Central memory CD8-positive, alpha-beta T cell (primary cell): ENCODE measurements around the gene AKNAD1.
"Not testable (repeated sequence)": the region's sequence is repeated elsewhere in the genome, so short reads cannot be mapped to it uniquely, and the experiment has no call there.

Experiments
- ATAC-seq: fragments of 150-1000 bp; cut with Tn5 transposase; replicated peaks from 2 replicates; pipeline ENCODE4 v1.10.0; 2022; ENCODE audit warnings: mild to moderate bottlenecking, moderate FRiP score, moderate number of reproducible peaks; ENCODE audit not compliant: poor library complexity, severe bottlenecking; ENCODE audit errors: extremely low read depth
- DNase-seq, 2 donors: peaks; one replicate each; pipeline ENCODE4 v3.0.0; 2021; ENCODE audit warnings: low spot score in 2 of 2
- H3K27ac Mint-ChIP-seq: one replicate; pipeline ENCODE4 v1.8.0; 2022; ENCODE audit warnings: low read depth, mild to moderate bottlenecking, moderate library complexity, mixed read lengths
- H3K27me3 Mint-ChIP-seq: one replicate; pipeline ENCODE4 v1.8.0; 2022; ENCODE audit warnings: mixed read lengths
- H3K36me3 Mint-ChIP-seq: one replicate; pipeline ENCODE4 v1.8.0; 2022; ENCODE audit warnings: mild to moderate bottlenecking, moderate library complexity, mixed read lengths; ENCODE audit not compliant: insufficient read depth
- H3K4me1 Mint-ChIP-seq: one replicate; pipeline ENCODE4 v1.8.0; 2022; ENCODE audit warnings: mixed read lengths
- H3K4me3 Mint-ChIP-seq: one replicate; pipeline ENCODE4 v1.8.0; 2022; ENCODE audit warnings: mild to moderate bottlenecking, moderate library complexity, mixed read lengths
- H3K9me3 Mint-ChIP-seq: one replicate; pipeline ENCODE4 v1.8.0; 2022; ENCODE audit warnings: mixed read lengths

Gene AKNAD1

GRCh38 chr1:108856994-108857393 is at the start of gene AKNAD1:
AKNAD1 (minus strand) TSS chr1:108857094; CDS start chr1:108852664, 4,430 bp downstream.
- H3K9me3 Mint-ChIP-seq, result no peaks in the 10 kb centered on the region
- peaks cover 55% of the 10 kb centered on the region for H3K27me3 Mint-ChIP-seq
- DNase-seq, result no peak
- no peak within 1 kb of the TSS for H3K27ac Mint-ChIP-seq
- H3K4me3 Mint-ChIP-seq, result no peak within 1 kb of the TSS
- no peaks in the 10 kb centered on the region for H3K36me3 Mint-ChIP-seq
- ATAC-seq, result no peak
- H3K4me1 Mint-ChIP-seq, result peaks cover 6% of the 10 kb centered on the region

- Mint-ChIP-seq H3K9me3 (no peaks in the 10 kb centered on the region), H3K27me3 (no peaks in the 10 kb centered on the region), H3K4me1 (no peaks in the 10 kb centered on the region), H3K27ac (no peak overlapping the region), H3K36me3 (peaks cover 3% of the 10 kb centered on the region), H3K4me3 (no peak overlapping the region)
- DNase-seq (no peak), ATAC-seq (no peak)
Observed at GRCh38 chr1:108901106-108901505, 44.2 kb upstream of the AKNAD1 start.

GRCh38 chr1:108897865-108898720 is 41.2 kb upstream of the AKNAD1 start:
- Mint-ChIP-seq H3K27ac (no peak overlapping the region), H3K27me3 (no peaks in the 10 kb centered on the region), H3K4me1 (no peaks in the 10 kb centered on the region), H3K9me3 (no peaks in the 10 kb centered on the region), H3K36me3 (no peaks in the 10 kb centered on the region), H3K4me3 (no peak overlapping the region)
- ATAC-seq (peak; percentile 65), DNase-seq (no peak)

- Mint-ChIP-seq H3K9me3 (no peaks in the 10 kb centered on the region), H3K4me1 (no peaks in the 10 kb centered on the region), H3K27ac (no peak overlapping the region), H3K4me3 (no peak overlapping the region), H3K36me3 (no peaks in the 10 kb centered on the region), H3K27me3 (no peaks in the 10 kb centered on the region)
- ATAC-seq (no peak), DNase-seq (no peak)
Observed at GRCh38 chr1:108896146-108897145, 39.6 kb upstream of the AKNAD1 start.

GRCh38 chr1:108893141-108893530 is 36.2 kb upstream of the AKNAD1 start:
- Mint-ChIP-seq H3K4me3 (no peak overlapping the region), H3K36me3 (no peaks in the 10 kb centered on the region), H3K27me3 (no peaks in the 10 kb centered on the region), H3K9me3 (no peaks in the 10 kb centered on the region), H3K27ac (no peak overlapping the region), H3K4me1 (no peaks in the 10 kb centered on the region)
- no peak for ATAC-seq
- DNase-seq, result no peak

- ATAC-seq (no peak), DNase-seq (no peak)
- Mint-ChIP-seq H3K4me1 (no peaks in the 10 kb centered on the region), H3K4me3 (no peak overlapping the region), H3K27me3 (no peaks in the 10 kb centered on the region), H3K27ac (no peak overlapping the region), H3K9me3 (no peaks in the 10 kb centered on the region), H3K36me3 (no peaks in the 10 kb centered on the region)
Observed at GRCh38 chr1:108892356-108893140, 35.7 kb upstream of the AKNAD1 start.

GRCh38 chr1:108889706-108890384 is 33.0 kb upstream of the AKNAD1 start:
- Mint-ChIP-seq H3K27ac (no peak overlapping the region), H3K9me3 (no peaks in the 10 kb centered on the region), H3K4me1 (no peaks in the 10 kb centered on the region), H3K4me3 (no peak overlapping the region), H3K36me3 (no peaks in the 10 kb centered on the region), H3K27me3 (no peaks in the 10 kb centered on the region)
- no peak for ATAC-seq
- no peak for DNase-seq

GRCh38 chr1:108889006-108889645 is 32.2 kb upstream of the AKNAD1 start:
- H3K4me3 Mint-ChIP-seq, ATAC-seq, DNase-seq, H3K27ac Mint-ChIP-seq, H3K27me3 Mint-ChIP-seq, H3K36me3 Mint-ChIP-seq, H3K9me3 Mint-ChIP-seq, H3K4me1 Mint-ChIP-seq: not testable (repeated sequence)

GRCh38 chr1:108886292-108886691 is 29.4 kb upstream of the AKNAD1 start:
- no peak for DNase-seq
- no peak overlapping the region for H3K4me3 Mint-ChIP-seq
- no peaks in the 10 kb centered on the region for H3K36me3 Mint-ChIP-seq
- no peak for ATAC-seq
- H3K9me3 Mint-ChIP-seq, result no peaks in the 10 kb centered on the region
- H3K4me1 Mint-ChIP-seq, result no peaks in the 10 kb centered on the region
- no peaks in the 10 kb centered on the region for H3K27me3 Mint-ChIP-seq
- no peak overlapping the region for H3K27ac Mint-ChIP-seq

GRCh38 chr1:108884968-108885367 is 28.1 kb upstream of the AKNAD1 start:
- no peaks in the 10 kb centered on the region for H3K27me3 Mint-ChIP-seq
- H3K4me1 Mint-ChIP-seq, result no peaks in the 10 kb centered on the region
- H3K9me3 Mint-ChIP-seq, result no peaks in the 10 kb centered on the region
- no peak overlapping the region for H3K27ac Mint-ChIP-seq
- DNase-seq, result no peak
- no peak overlapping the region for H3K4me3 Mint-ChIP-seq
- no peaks in the 10 kb centered on the region for H3K36me3 Mint-ChIP-seq
- ATAC-seq, result no peak

GRCh38 chr1:108882837-108883236 is 25.9 kb upstream of the AKNAD1 start:
- Mint-ChIP-seq H3K9me3 (no peaks in the 10 kb centered on the region), H3K27ac (no peak overlapping the region), H3K4me1 (peaks cover 4% of the 10 kb centered on the region), H3K4me3 (no peak overlapping the region), H3K27me3 (no peaks in the 10 kb centered on the region), H3K36me3 (no peaks in the 10 kb centered on the region)
- no peak for DNase-seq
- no peak for ATAC-seq
